Measurements from ENCODE around the gene TCAIM. TPM values are rescaled to one million over a fixed set of nuclear protein-coding genes. Genes with fewer than 3 reads are reported as not detected.
"Not testable (repeated sequence)": the region's sequence is repeated elsewhere in the genome, so short reads cannot be mapped to it uniquely, and the experiment has no call there.

TCAIM gene
- total and polyA plus RNA-seq, 11 donors, result 17.0 to 45.0 (median 31.4) TPM

- Histone ChIP-seq H3K36me3 (peaks cover 0 to 14% (median 0%) of the 10 kb centered on the region in 9 donors), H3K4me3 (no peak overlapping the region), H3K27ac (no peak overlapping the region), H3K9me3 (no peaks in the 10 kb centered on the region), H3K27me3 (no peaks in the 10 kb centered on the region), H3K4me1 (peaks cover 0 to 6% (median 0%) of the 10 kb centered on the region in 12 donors)
- intact Hi-C loops (cut with DNase I), result no loop called here
- ATAC-seq (peak in 1 of 4 donors; percentile 54), DNase-seq (peak in 1 of 5 donors; percentile 1)
- TF ChIP-seq CTCF (IDR thresholded peaks at IDR 0.05) (no peak), POLR2A (IDR thresholded peaks at IDR 0.05) (no peak)
- WGBS, 4 donors, result 42 to 63% (median 51%) methylated on average over 9 to 10 of the region's 10 CpGs
These were observed 73.8 kb downstream of the TCAIM start for GRCh38 chr3:44412365-44412764.

DNA sequence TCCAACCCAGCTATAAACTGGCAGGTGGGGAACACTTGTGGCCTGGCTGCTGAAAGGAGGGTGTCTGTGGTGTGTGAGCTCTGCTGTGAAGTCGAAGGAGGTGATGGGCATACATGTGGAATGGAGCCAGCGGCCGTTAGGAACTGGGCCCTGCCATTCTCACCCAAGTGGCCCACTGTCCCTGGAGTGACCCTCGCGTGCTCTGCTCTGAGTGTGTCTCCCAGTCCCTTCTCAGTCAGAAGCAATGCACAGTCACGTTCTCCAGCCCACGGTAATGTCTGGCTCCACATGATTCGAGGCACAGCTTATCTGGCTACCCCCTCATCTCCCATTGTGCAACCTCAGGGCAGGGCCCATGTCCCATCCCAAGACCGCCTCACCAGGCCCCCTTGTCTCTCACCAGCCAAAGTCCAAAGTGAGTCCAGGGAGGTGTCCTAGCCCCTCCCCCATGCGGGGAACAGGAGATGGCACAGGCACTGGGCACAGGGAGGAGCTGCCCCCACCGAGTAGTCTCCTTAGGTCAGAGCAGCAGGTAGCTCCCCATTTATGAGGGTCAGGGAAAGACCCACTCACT is 76.0 kb downstream of the TCAIM start:
- intact Hi-C loops (cut with DNase I), result no loop called here
- no peaks in the 10 kb centered on the region for H3K27me3 ChIP-seq
- no peak overlapping the region for H3K27ac ChIP-seq
- no peaks in the 10 kb centered on the region for H3K9me3 ChIP-seq
- H3K4me1 ChIP-seq, result peaks cover 0 to 6% (median 0%) of the 10 kb centered on the region in 12 donors
- WGBS, 4 donors, result 85 to 88% (median 86%) methylated on average over 11 of the region's 11 CpGs
- no peak for ATAC-seq
- no peak for DNase-seq
- H3K36me3 ChIP-seq, result peaks cover 0 to under 1% (median 0%) of the 10 kb centered on the region in 9 donors
- H3K4me3 ChIP-seq, result no peak overlapping the region
- TF ChIP-seq CTCF (IDR thresholded peaks at IDR 0.05), result no peak
- TF ChIP-seq POLR2A (IDR thresholded peaks at IDR 0.05), result no peak

DNA sequence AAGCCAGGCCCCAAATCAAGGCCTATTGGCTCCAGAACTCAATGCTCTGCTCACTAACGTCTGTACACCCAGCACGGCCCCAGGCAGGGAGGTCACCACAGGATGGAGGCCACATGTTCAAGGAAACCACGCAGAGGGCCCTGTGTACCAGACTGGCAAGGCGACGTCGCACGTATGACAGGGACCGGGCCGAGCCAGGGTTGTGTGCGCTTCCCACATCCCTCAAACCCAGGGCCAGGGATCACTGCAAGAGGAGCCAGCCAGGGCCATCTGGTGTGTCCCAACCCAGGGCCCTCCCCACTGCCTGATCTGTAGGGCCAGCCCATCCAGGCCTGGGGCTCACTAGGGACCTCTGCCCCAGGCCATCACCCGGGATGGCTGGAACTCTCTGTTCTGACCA is 76.9 kb downstream of the TCAIM start:
- DNase-seq (no peak), ATAC-seq (no peak)
- Histone ChIP-seq H3K9me3 (no peaks in the 10 kb centered on the region), H3K36me3 (no peaks in the 10 kb centered on the region), H3K4me1 (peaks cover 0 to 6% (median 0%) of the 10 kb centered on the region in 12 donors), H3K27ac (no peak overlapping the region), H3K27me3 (no peaks in the 10 kb centered on the region), H3K4me3 (no peak overlapping the region)
- TF ChIP-seq CTCF (IDR thresholded peaks at IDR 0.05) (no peak), POLR2A (IDR thresholded peaks at IDR 0.05) (no peak)
- WGBS, 4 donors, result 93 to 96% (median 94%) methylated on average over 8 to 11 of the region's 11 CpGs
- intact Hi-C loops (cut with DNase I), result no loop called here

GRCh38 chr3:44416031-44417030 is 77.8 kb downstream of the TCAIM start:
- WGBS, 4 donors, result 94 to 96% (median 94%) methylated on average over 10 to 11 of the region's 11 CpGs

GRCh38 chr3:44418118-44418517 is 79.6 kb downstream of the TCAIM start:
- H3K9me3 ChIP-seq; H3K36me3 ChIP-seq; H3K27me3 ChIP-seq; H3K4me3 ChIP-seq; intact Hi-C loops (cut with DNase I); ATAC-seq; H3K27ac ChIP-seq; H3K4me1 ChIP-seq; DNase-seq: not testable (repeated sequence)
- WGBS, 4 donors, result 83 to 90% (median 86%) methylated on average over 4 of the region's 4 CpGs

More at GRCh38 chr3:44416031-44417030, 77.8 kb downstream of the TCAIM start:
- TF ChIP-seq POLR2A (IDR thresholded peaks at IDR 0.05), result no peak
- no peak for TF ChIP-seq CTCF (IDR thresholded peaks at IDR 0.05)
- intact Hi-C loops (cut with DNase I), result no loop called here
- Histone ChIP-seq H3K27ac (no peak overlapping the region), H3K27me3 (no peaks in the 10 kb centered on the region), H3K4me1 (peaks cover 0 to 6% (median 0%) of the 10 kb centered on the region in 12 donors), H3K4me3 (no peak overlapping the region), H3K36me3 (no peaks in the 10 kb centered on the region), H3K9me3 (no peaks in the 10 kb centered on the region)
- ATAC-seq, result no peak
- DNase-seq, result no peak
